HepG2 (cell line): ENCODE measurements around the gene SMC1B. TPM values are rescaled to one million over a fixed set of nuclear protein-coding genes. Genes with fewer than 3 reads are reported as not detected.

ENCODE experiments used
- ATAC-seq: fragments of 200-7000 bp; cut with Tn5 transposase; 3 replicates; pipeline ENCODE4 v1.9.1; 2020; ENCODE audit warnings: mild to moderate bottlenecking, moderate library complexity
- BruUV-seq: library from RNA; stranded (reverse); fragments of 400-500 nt; replicated peaks from 2 replicates; lab custom pipeline; 2021; lab: Mats Ljungman, UMichigan
- CTCF ChIA-PET: fragments of 300-600 bp; formaldehyde crosslinking; extraction: SDS; loops from one replicate; lab custom pipeline; 2021; ENCODE audit warnings: low total read pairs, inconsistent platforms, low intra/inter-chr PET ratio; lab: Yijun Ruan, JAX
- POLR2A ChIA-PET: fragments of 350-600 bp; sonication (Branson Sonifier 250); formaldehyde crosslinking; loops from one replicate; lab custom pipeline; 2020; ENCODE audit warnings: antibody characterized with exemption, inconsistent platforms; lab: Yijun Ruan, JAX
- DNase-seq: peaks from one replicate; pipeline ENCODE4 v3.0.0-alpha.2; 2015; ENCODE audit warnings: low spot score
- FAIRE-seq: peaks from 3 replicates; lab custom pipeline; 2011; peaks lifted over from hg19 to GRCh38; lab: Jason Lieb, UNC
- H2AFZ ChIP-seq: one replicate; pipeline ENCODE4 v1.6.1; 2011; ENCODE audit warnings: low read length, inconsistent platforms
- H3K27ac ChIP-seq: fragments of 300-600 bp; 3 replicates; pipeline ENCODE4 v1.8.0; 2011; ENCODE audit warnings: mixed run types, mild to moderate bottlenecking, mixed read lengths, low read length, inconsistent platforms; ENCODE audit not compliant: insufficient read depth; ENCODE audit errors: extremely low read length
- H3K27me3 ChIP-seq, 2 experiments: fragments of 200-600 bp in 1 of 2; 2 replicates in 1 of 2; 3 replicates in 1 of 2; pipeline versions ENCODE4 v1.6.0 to v1.8.0; 2011; ENCODE audit warnings: low read length in 2 of 2, mild to moderate bottlenecking in 2 of 2, moderate library complexity in 2 of 2, inconsistent platforms in 1 of 2; ENCODE audit not compliant: insufficient read depth in 2 of 2, control insufficient read depth in 1 of 2
- H3K36me3 ChIP-seq, 2 experiments: fragments of 200-600 bp in 1 of 2; replicated peaks in 1 of 2; 2 replicates in 1 of 2; 3 replicates in 1 of 2; pipeline versions ENCODE4 v1.5.1 to v1.8.0; 2011; ENCODE audit warnings: low read length in 2 of 2, inconsistent platforms in 1 of 2; ENCODE audit not compliant: insufficient read depth in 2 of 2, control insufficient read depth in 1 of 2
- H3K4me1 ChIP-seq: 2 replicates; pipeline ENCODE4 v1.5.1; 2012; ENCODE audit warnings: low read length, inconsistent platforms; ENCODE audit not compliant: insufficient read depth
- H3K4me2 ChIP-seq: 2 replicates; pipeline ENCODE4 v1.6.0; 2011; ENCODE audit warnings: low read depth, low read length, inconsistent platforms
- H3K4me3 ChIP-seq, 3 experiments: fragments of 200-600 bp in 1 of 3; sonication (generic), shearing (Covaris generic) in 1 of 3; replicated peaks in 1 of 3; 2 replicates each; pipeline ENCODE4 v1.5.1; 2011 to 2016; ENCODE audit warnings: low read length in 3 of 3, inconsistent platforms in 2 of 3, low read depth in 2 of 3, mild to moderate bottlenecking in 2 of 3, control low read depth in 1 of 3, mixed read lengths in 1 of 3; ENCODE audit not compliant: insufficient read depth in 1 of 3
- H3K79me2 ChIP-seq: one replicate; pipeline ENCODE4 v1.6.1; 2011; ENCODE audit warnings: low read length, inconsistent platforms; ENCODE audit not compliant: insufficient read depth
- H3K9ac ChIP-seq: 2 replicates; pipeline ENCODE4 v1.6.0; 2011; ENCODE audit warnings: mild to moderate bottlenecking, low read depth, low read length, inconsistent platforms; ENCODE audit not compliant: insufficient read depth
- H3K9me3 ChIP-seq: 2 replicates; pipeline ENCODE4 v1.5.1; 2012; ENCODE audit warnings: mild to moderate bottlenecking, low read length
- H4K20me1 ChIP-seq: 2 replicates; pipeline ENCODE4 v1.6.0; 2011; ENCODE audit warnings: inconsistent platforms, mild to moderate bottlenecking, low read length, moderate library complexity; ENCODE audit not compliant: insufficient read depth
- GABPA ChIP-seq, 2 experiments: IDR thresholded peaks; 2 replicates each; pipeline ENCODE4 v1.6.1; 2011 to 2016; ENCODE audit warnings: low read depth in 2 of 2, low read length in 1 of 2, missing biosample characterization in 1 of 2, missing genetic modification characterization in 1 of 2
- RARG ChIP-seq: sonication (generic); formaldehyde crosslinking; IDR thresholded peaks from 2 replicates; pipeline ENCODE4 v1.4.0; 2020; ENCODE audit warnings: low read depth, mild to moderate bottlenecking, missing genetic modification reagents
- RXRB ChIP-seq: IDR thresholded peaks from 2 replicates; pipeline ENCODE4 v1.6.1; 2016; ENCODE audit warnings: borderline replicate concordance, missing genetic modification reagents, missing compliant biosample characterization
- ZFP37 ChIP-seq: sonication (generic); formaldehyde crosslinking; IDR thresholded peaks from 2 replicates; pipeline ENCODE4 v1.4.0; 2020; ENCODE audit warnings: missing genetic modification reagents, borderline replicate concordance
- ZNF12 ChIP-seq: sonication (generic); formaldehyde crosslinking; IDR thresholded peaks from 2 replicates; pipeline ENCODE4 v1.5.0; 2020; ENCODE audit warnings: missing genetic modification reagents
- ZNF761 ChIP-seq: sonication (generic); formaldehyde crosslinking; conservative IDR thresholded peaks from 2 replicates; pipeline ENCODE4 v1.4.0; 2020; ENCODE audit warnings: mild to moderate bottlenecking, missing genetic modification reagents
- WGBS: methylation state at CpG from one replicate; pipeline ENCODE4 v1.1.6; 2017; ENCODE audit warnings: low lambda C conversion rate; 5-methylcytosine and 5-hydroxymethylcytosine counted together
- in situ Hi-C: cut with HindIII; loops from 2 replicates; pipeline ENCODE4 v1.10.0; 2017; ENCODE audit warnings: low pct_unique_long_range_greater_than_20kb; ENCODE audit not compliant: extremely low pct_ligation_motif_present
- intact Hi-C: fragments of 100-400 bp; cut with micrococcal nuclease; formaldehyde crosslinking; loops from one replicate; pipeline ENCODE4 v1.10.0; 2022; ENCODE audit not compliant: unreplicated experiment
- polyA plus RNA-seq, 8 experiments: library from polyadenylated mRNA; depleted of rRNA in 3 of 8; stranded (reverse) in 7 of 8; unstranded in 1 of 8; fragments of >200 nt; fragmentation: Illumina TruSeq in 4 of 8; extraction: Trizol in 4 of 8; gene quantifications; 2 replicates each; pipeline versions ENCODE4 v1.2.1 to v1.2.3, GENCODE V29; 2011 to 2016; ENCODE audit warnings: low read depth in 4 of 8, missing spikeins in 1 of 8, mixed read lengths in 1 of 8; ENCODE audit not compliant: insufficient read depth in 1 of 8
- total RNA-seq, 5 experiments: library from RNA; depleted of rRNA; stranded (reverse); fragments of >200 nt; fragmentation: Illumina TruSeq; extraction: Trizol; gene quantifications; 2 replicates each; pipeline ENCODE4 v1.2.3, GENCODE V29; 2016; ENCODE audit warnings: low read depth in 1 of 5
- TF ChIP-seq, protein P1 (sequence below): sonication (generic); formaldehyde crosslinking; IDR thresholded peaks from 2 replicates; pipeline ENCODE4 v1.4.0; 2020; ENCODE audit warnings: missing genetic modification reagents, borderline replicate concordance

SMC1B gene
- total and polyA plus RNA-seq, 2 of the 13 experiments (the other 11 are each of a cell fraction or from before 2014, with no cell fraction given): not detected

DNA sequence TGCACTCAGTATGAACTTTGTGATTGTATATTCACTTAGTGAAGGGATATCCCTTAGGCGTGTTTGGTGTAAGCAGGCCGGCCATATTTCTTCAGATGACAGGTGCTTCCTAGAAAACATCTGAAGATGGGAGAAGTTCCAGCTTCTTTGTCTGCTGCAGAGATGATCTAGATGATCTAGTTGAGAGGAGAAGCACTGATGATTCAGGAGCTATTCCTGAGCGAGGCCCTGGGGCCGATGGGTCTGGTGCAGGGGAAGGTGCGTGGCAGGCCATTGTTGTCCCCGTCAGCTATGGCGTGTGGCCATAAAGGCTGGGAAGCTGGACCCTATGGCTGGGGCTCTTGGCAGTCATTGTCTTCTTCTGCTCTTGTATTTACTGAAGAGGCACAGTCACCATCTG, 89.7 kb downstream of the SMC1B start:
- FAIRE-seq: no peak
- CTCF ChIA-PET: no interaction called here

More for the DNA sequence above, 89.7 kb downstream of the SMC1B start:
- no peak overlapping the region for H3K27ac ChIP-seq
- H3K4me2 ChIP-seq: no peak overlapping the region
- H2AFZ ChIP-seq: no peak overlapping the region
- TF ChIP-seq, protein P1, sequence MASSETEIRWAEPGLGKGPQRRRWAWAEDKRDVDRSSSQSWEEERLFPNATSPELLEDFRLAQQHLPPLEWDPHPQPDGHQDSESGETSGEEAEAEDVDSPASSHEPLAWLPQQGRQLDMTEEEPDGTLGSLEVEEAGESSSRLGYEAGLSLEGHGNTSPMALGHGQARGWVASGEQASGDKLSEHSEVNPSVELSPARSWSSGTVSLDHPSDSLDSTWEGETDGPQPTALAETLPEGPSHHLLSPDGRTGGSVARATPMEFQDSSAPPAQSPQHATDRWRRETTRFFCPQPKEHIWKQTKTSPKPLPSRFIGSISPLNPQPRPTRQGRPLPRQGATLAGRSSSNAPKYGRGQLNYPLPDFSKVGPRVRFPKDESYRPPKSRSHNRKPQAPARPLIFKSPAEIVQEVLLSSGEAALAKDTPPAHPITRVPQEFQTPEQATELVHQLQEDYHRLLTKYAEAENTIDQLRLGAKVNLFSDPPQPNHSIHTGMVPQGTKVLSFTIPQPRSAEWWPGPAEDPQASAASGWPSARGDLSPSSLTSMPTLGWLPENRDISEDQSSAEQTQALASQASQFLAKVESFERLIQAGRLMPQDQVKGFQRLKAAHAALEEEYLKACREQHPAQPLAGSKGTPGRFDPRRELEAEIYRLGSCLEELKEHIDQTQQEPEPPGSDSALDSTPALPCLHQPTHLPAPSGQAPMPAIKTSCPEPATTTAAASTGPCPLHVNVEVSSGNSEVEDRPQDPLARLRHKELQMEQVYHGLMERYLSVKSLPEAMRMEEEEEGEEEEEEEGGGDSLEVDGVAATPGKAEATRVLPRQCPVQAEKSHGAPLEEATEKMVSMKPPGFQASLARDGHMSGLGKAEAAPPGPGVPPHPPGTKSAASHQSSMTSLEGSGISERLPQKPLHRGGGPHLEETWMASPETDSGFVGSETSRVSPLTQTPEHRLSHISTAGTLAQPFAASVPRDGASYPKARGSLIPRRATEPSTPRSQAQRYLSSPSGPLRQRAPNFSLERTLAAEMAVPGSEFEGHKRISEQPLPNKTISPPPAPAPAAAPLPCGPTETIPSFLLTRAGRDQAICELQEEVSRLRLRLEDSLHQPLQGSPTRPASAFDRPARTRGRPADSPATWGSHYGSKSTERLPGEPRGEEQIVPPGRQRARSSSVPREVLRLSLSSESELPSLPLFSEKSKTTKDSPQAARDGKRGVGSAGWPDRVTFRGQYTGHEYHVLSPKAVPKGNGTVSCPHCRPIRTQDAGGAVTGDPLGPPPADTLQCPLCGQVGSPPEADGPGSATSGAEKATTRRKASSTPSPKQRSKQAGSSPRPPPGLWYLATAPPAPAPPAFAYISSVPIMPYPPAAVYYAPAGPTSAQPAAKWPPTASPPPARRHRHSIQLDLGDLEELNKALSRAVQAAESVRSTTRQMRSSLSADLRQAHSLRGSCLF (CRISPR knock-in tag): no peak
- TF ChIP-seq RARG (CRISPR knock-in tag): no peak
- TF ChIP-seq ZNF12 (CRISPR knock-in tag): no peak
- TF ChIP-seq RXRB (CRISPR knock-in tag): no peak
- no peak for TF ChIP-seq ZNF761 (CRISPR knock-in tag)
- TF ChIP-seq ZFP37 (CRISPR knock-in tag): no peak
- no peak for TF ChIP-seq GABPA (IDR thresholded peaks at IDR 0.05; ENCODE audit: low read depth, low read length)
- no peak for TF ChIP-seq GABPA (CRISPR knock-in tag; IDR thresholded peaks at IDR 0.05; ENCODE audit: low read depth)
- TF ChIP-seq, all 625 proteins: peak for 0
- WGBS: 84% methylated on average over 7 of the region's 7 CpGs
- Histone ChIP-seq H3K79me2 (peaks cover 47% of the 10 kb centered on the region), H4K20me1 (0 out of 2 replicates have a peak, but pooled peaks cover 5% of the 10 kb centered on the region), H3K9ac (no peak overlapping the region), H3K27me3 (no peaks in the 10 kb centered on the region), H3K36me3 (peaks cover 31 to 60% of the 10 kb centered on the region in 2 experiments), H3K4me1 (peaks cover 23% of the 10 kb centered on the region), H3K9me3 (no peaks in the 10 kb centered on the region), H3K4me3 (no peak overlapping the region)
- in situ Hi-C loops (no loop called here), intact Hi-C loops (no loop called here)
- no TSS peak for BruUV-seq
- no peak for ATAC-seq
- POLR2A ChIA-PET: no interaction called here
- no peak for DNase-seq
